ENCODE data around the gene PIGQ.

Gene PIGQ

GRCh38 chr16:549544-550263 lies 20.1 kb upstream of the PIGQ start:
- FAIRE-seq (no peak), DNase-seq (ENCODE audit: insufficient read length) (no peak)
- TF ChIP-seq POLR2A (IDR thresholded peaks at IDR 0.05; ENCODE audit: low read depth, low read length): no peak
- no peak for TF ChIP-seq TAF1 (IDR thresholded peaks at IDR 0.05; ENCODE audit: borderline replicate concordance, low read depth, low read length)
- no peak for TF ChIP-seq POLR2AphosphoS5 (IDR thresholded peaks at IDR 0.05; ENCODE audit: low read depth, low read length)

- no peak for TF ChIP-seq TAF1 (IDR thresholded peaks at IDR 0.05; ENCODE audit: borderline replicate concordance, low read depth, low read length)
- TF ChIP-seq POLR2AphosphoS5 (IDR thresholded peaks at IDR 0.05; ENCODE audit: low read depth, low read length): no peak
- TF ChIP-seq POLR2A (IDR thresholded peaks at IDR 0.05; ENCODE audit: low read depth, low read length): no peak
- FAIRE-seq: no peak
- DNase-seq (ENCODE audit: insufficient read length): no peak
Measured at GRCh38 chr16:551210-551609, 18.6 kb upstream of the PIGQ start.

GRCh38 chr16:552171-552570 lies 17.6 kb upstream of the PIGQ start:
- TF ChIP-seq TAF1 (IDR thresholded peaks at IDR 0.05; ENCODE audit: borderline replicate concordance, low read depth, low read length) (no peak), POLR2AphosphoS5 (IDR thresholded peaks at IDR 0.05; ENCODE audit: low read depth, low read length) (no peak), POLR2A (IDR thresholded peaks at IDR 0.05; ENCODE audit: low read depth, low read length) (no peak)
- DNase-seq (ENCODE audit: insufficient read length): no peak
- no peak for FAIRE-seq

- DNase-seq (ENCODE audit: insufficient read length) (no peak), FAIRE-seq (no peak)
- TF ChIP-seq TAF1 (IDR thresholded peaks at IDR 0.05; ENCODE audit: borderline replicate concordance, low read depth, low read length) (no peak), POLR2A (IDR thresholded peaks at IDR 0.05; ENCODE audit: low read depth, low read length) (no peak), POLR2AphosphoS5 (IDR thresholded peaks at IDR 0.05; ENCODE audit: low read depth, low read length) (no peak)
Measured at GRCh38 chr16:553601-554296, 16.0 kb upstream of the PIGQ start.

GRCh38 chr16:554297-554621 lies 15.5 kb upstream of the PIGQ start:
- TF ChIP-seq TAF1 (IDR thresholded peaks at IDR 0.05; ENCODE audit: borderline replicate concordance, low read depth, low read length) (no peak), POLR2A (IDR thresholded peaks at IDR 0.05; ENCODE audit: low read depth, low read length) (no peak), POLR2AphosphoS5 (IDR thresholded peaks at IDR 0.05; ENCODE audit: low read depth, low read length) (no peak)
- FAIRE-seq (no peak), DNase-seq (ENCODE audit: insufficient read length) (no peak)

GRCh38 chr16:554640-555365 lies 15.0 kb upstream of the PIGQ start:
- DNase-seq (ENCODE audit: insufficient read length) (no peak), FAIRE-seq (no peak)
- TF ChIP-seq POLR2AphosphoS5 (IDR thresholded peaks at IDR 0.05; ENCODE audit: low read depth, low read length): no peak
- no peak for TF ChIP-seq TAF1 (IDR thresholded peaks at IDR 0.05; ENCODE audit: borderline replicate concordance, low read depth, low read length)
- no peak for TF ChIP-seq POLR2A (IDR thresholded peaks at IDR 0.05; ENCODE audit: low read depth, low read length)

GRCh38 chr16:555528-556473 lies 14.0 kb upstream of the PIGQ start:
- TF ChIP-seq TAF1 (IDR thresholded peaks at IDR 0.05; ENCODE audit: borderline replicate concordance, low read depth, low read length) (no peak), POLR2A (IDR thresholded peaks at IDR 0.05; ENCODE audit: low read depth, low read length) (no peak), POLR2AphosphoS5 (IDR thresholded peaks at IDR 0.05; ENCODE audit: low read depth, low read length) (no peak)
- no peak for DNase-seq (ENCODE audit: insufficient read length)
- no peak for FAIRE-seq

- FAIRE-seq: no peak
- no peak for DNase-seq (ENCODE audit: insufficient read length)
- TF ChIP-seq POLR2A (IDR thresholded peaks at IDR 0.05; ENCODE audit: low read depth, low read length) (no peak), TAF1 (IDR thresholded peaks at IDR 0.05; ENCODE audit: borderline replicate concordance, low read depth, low read length) (no peak), POLR2AphosphoS5 (IDR thresholded peaks at IDR 0.05; ENCODE audit: low read depth, low read length) (no peak)
Measured at GRCh38 chr16:556474-557173, 13.1 kb upstream of the PIGQ start.

GRCh38 chr16:557463-558297 lies 12.1 kb upstream of the PIGQ start:
- TF ChIP-seq POLR2AphosphoS5 (IDR thresholded peaks at IDR 0.05; ENCODE audit: low read depth, low read length) (no peak), POLR2A (IDR thresholded peaks at IDR 0.05; ENCODE audit: low read depth, low read length) (no peak), TAF1 (IDR thresholded peaks at IDR 0.05; ENCODE audit: borderline replicate concordance, low read depth, low read length) (no peak)
- DNase-seq (ENCODE audit: insufficient read length) (no peak), FAIRE-seq (no peak)
